Activated gamma-delta T cell treated with Interleukin-2 at 50 U/mL for 16 hours (primary cell): ENCODE measurements around the gene SLC25A13.

Experiments
- DNase-seq: peaks from one replicate; pipeline ENCODE4 v3.0.0-alpha.2; 2020

Gene SLC25A13

GRCh38 chr7:96136600-96137239 lies 185.2 kb downstream of the SLC25A13 start:
- no peak for DNase-seq

- no peak for DNase-seq
Measured at GRCh38 chr7:96135241-96135640, 186.7 kb downstream of the SLC25A13 start.

GRCh38 chr7:96131525-96131924 lies 190.4 kb downstream of the SLC25A13 start:
- no peak for DNase-seq

GRCh38 chr7:96127746-96128145 lies 194.2 kb downstream of the SLC25A13 start:
- DNase-seq: no peak

GRCh38 chr7:96126382-96126781 lies 195.5 kb downstream of the SLC25A13 start:
- DNase-seq: no peak

- DNase-seq: no peak
Measured at GRCh38 chr7:96122746-96123145, 199.2 kb downstream of the SLC25A13 start.

GRCh38 chr7:96121752-96122151 lies 200.1 kb downstream of the SLC25A13 start:
- DNase-seq: no peak

GRCh38 chr7:96120445-96121225 lies 201.3 kb downstream of the SLC25A13 start:
- DNase-seq: no peak

- DNase-seq: no peak
Measured at GRCh38 chr7:96118449-96119001, 203.4 kb downstream of the SLC25A13 start.

GRCh38 chr7:96116173-96116572 lies 205.7 kb downstream of the SLC25A13 start:
- DNase-seq: no peak

- no peak for DNase-seq
Measured at GRCh38 chr7:96114190-96114589, 207.7 kb downstream of the SLC25A13 start.

- no peak for DNase-seq
Measured at GRCh38 chr7:96111405-96111804, 210.5 kb downstream of the SLC25A13 start.

- no peak for DNase-seq
Measured at GRCh38 chr7:96104984-96105383, 216.9 kb downstream of the SLC25A13 start.

GRCh38 chr7:96102096-96102811 lies 219.6 kb downstream of the SLC25A13 start:
- DNase-seq: no peak

GRCh38 chr7:96100737-96101136 lies 221.2 kb downstream of the SLC25A13 start:
- DNase-seq: no peak

GRCh38 chr7:96097835-96098234 lies 224.1 kb downstream of the SLC25A13 start:
- DNase-seq: no peak

GRCh38 chr7:96093435-96093834 lies 228.5 kb downstream of the SLC25A13 start:
- DNase-seq: no peak

GRCh38 chr7:96090756-96091155 lies 231.1 kb downstream of the SLC25A13 start:
- DNase-seq: no peak

- DNase-seq: no peak
Measured at GRCh38 chr7:96089511-96089910, 232.4 kb downstream of the SLC25A13 start.

GRCh38 chr7:96088579-96088978 lies 233.3 kb downstream of the SLC25A13 start:
- DNase-seq: no peak

GRCh38 chr7:96085953-96086352 lies 235.9 kb downstream of the SLC25A13 start:
- no peak for DNase-seq

- DNase-seq: no peak
Measured at GRCh38 chr7:96084881-96085553, 236.9 kb downstream of the SLC25A13 start.

GRCh38 chr7:96080027-96080426 lies 241.9 kb downstream of the SLC25A13 start:
- DNase-seq: no peak
